HEK293 (cell line): Measurements from ENCODE around the gene CHKA.
A peak's percentile ranks its signal among the peaks of the same experiment; 100 is the strongest.

Experiments used
- EGR2 ChIP-seq: fragments of 450-650 bp; formaldehyde crosslinking; IDR thresholded peaks from 2 replicates; pipeline ENCODE4 v1.5.1; 2016; ENCODE audit warnings: low read depth, missing biosample characterization, missing genetic modification characterization
- GLI2 ChIP-seq: fragments of 450-650 bp; formaldehyde crosslinking; IDR thresholded peaks from 2 replicates; pipeline ENCODE4; 2017; ENCODE audit warnings: missing biosample characterization, missing genetic modification characterization, low read depth, borderline replicate concordance
- KLF10 ChIP-seq: fragments of 450-650 bp; IDR thresholded peaks from 2 replicates; pipeline ENCODE4 v1.5.1; 2018; ENCODE audit warnings: missing biosample characterization, mild to moderate bottlenecking, missing genetic modification characterization
- KLF8 ChIP-seq: fragments of 450-650 bp; formaldehyde crosslinking; IDR thresholded peaks from 2 replicates; pipeline ENCODE4 v1.5.1; 2016; ENCODE audit warnings: missing biosample characterization, missing genetic modification characterization
- PRDM6 ChIP-seq: fragments of 450-650 bp; formaldehyde crosslinking; IDR thresholded peaks from 2 replicates; pipeline ENCODE4 v1.5.1; 2017; ENCODE audit warnings: missing biosample characterization, missing genetic modification characterization
- SALL2 ChIP-seq: fragments of 450-650 bp; formaldehyde crosslinking; IDR thresholded peaks from 2 replicates; pipeline ENCODE4 v1.5.0; 2017; ENCODE audit warnings: missing biosample characterization, mild to moderate bottlenecking, missing genetic modification characterization, borderline replicate concordance
- SP2 ChIP-seq: fragments of 450-650 bp; formaldehyde crosslinking; IDR thresholded peaks from 2 replicates; pipeline ENCODE4 v1.5.1; 2016; ENCODE audit warnings: missing biosample characterization, missing genetic modification characterization
- SP3 ChIP-seq: fragments of 450-650 bp; formaldehyde crosslinking; IDR thresholded peaks from 2 replicates; pipeline ENCODE4 v1.5.1; 2016; ENCODE audit warnings: missing biosample characterization, missing genetic modification characterization
- WT1 ChIP-seq: fragments of 450-650 bp; formaldehyde crosslinking; IDR thresholded peaks from 2 replicates; pipeline ENCODE4 v1.5.1; 2016; ENCODE audit warnings: missing biosample characterization, missing genetic modification characterization
- ZBTB17 ChIP-seq: fragments of 450-650 bp; formaldehyde crosslinking; IDR thresholded peaks from 2 replicates; pipeline ENCODE4 v1.5.1; 2016; ENCODE audit warnings: missing biosample characterization, missing genetic modification characterization
- ZNF132 ChIP-seq: fragments of 450-650 bp; formaldehyde crosslinking; IDR thresholded peaks from 2 replicates; pipeline ENCODE4 v1.5.1; 2017; ENCODE audit warnings: missing biosample characterization, missing genetic modification characterization, borderline replicate concordance
- ZNF133 ChIP-seq: fragments of 450-650 bp; formaldehyde crosslinking; IDR thresholded peaks from 2 replicates; pipeline ENCODE4 v1.5.1; 2016; ENCODE audit warnings: missing biosample characterization, missing genetic modification characterization
- ZNF138 ChIP-seq: fragments of 450-650 bp; formaldehyde crosslinking; IDR thresholded peaks from 2 replicates; pipeline ENCODE4 v1.5.1; 2016; ENCODE audit warnings: missing biosample characterization, missing genetic modification characterization, borderline replicate concordance
- ZNF175 ChIP-seq: fragments of 450-650 bp; formaldehyde crosslinking; IDR thresholded peaks from 2 replicates; pipeline ENCODE4 v1.5.1; 2016; ENCODE audit warnings: missing biosample characterization, missing genetic modification characterization
- ZNF184 ChIP-seq: fragments of 450-650 bp; IDR thresholded peaks from 2 replicates; pipeline ENCODE4 v1.5.1; 2018; ENCODE audit warnings: missing biosample characterization, mild to moderate bottlenecking, missing genetic modification characterization
- ZNF202 ChIP-seq: fragments of 450-650 bp; formaldehyde crosslinking; IDR thresholded peaks from 2 replicates; pipeline ENCODE4 v1.5.1; 2016; ENCODE audit warnings: missing biosample characterization, missing genetic modification characterization, borderline replicate concordance
- ZNF529 ChIP-seq: fragments of 450-650 bp; formaldehyde crosslinking; IDR thresholded peaks from 2 replicates; pipeline ENCODE4 v1.5.1; 2017; ENCODE audit warnings: missing genetic modification characterization, missing biosample characterization; ENCODE audit not compliant: insufficient replicate concordance
- ZNF580 ChIP-seq: fragments of 450-650 bp; formaldehyde crosslinking; IDR thresholded peaks from 2 replicates; pipeline ENCODE4 v1.5.1; 2016; ENCODE audit warnings: missing biosample characterization, missing genetic modification characterization
- ZNF623 ChIP-seq: fragments of 450-650 bp; formaldehyde crosslinking; IDR thresholded peaks from 2 replicates; pipeline ENCODE4 v1.5.1; 2016; ENCODE audit warnings: missing biosample characterization, missing genetic modification characterization
- ZNF664 ChIP-seq: fragments of 450-650 bp; formaldehyde crosslinking; IDR thresholded peaks from 2 replicates; pipeline ENCODE4 v1.5.1; 2016; ENCODE audit warnings: missing biosample characterization, missing genetic modification characterization
- ZNF830 ChIP-seq: fragments of 450-650 bp; IDR thresholded peaks from 2 replicates; pipeline ENCODE4 v1.5.0; 2018; ENCODE audit warnings: missing biosample characterization, missing genetic modification characterization, low read depth, mild to moderate bottlenecking, moderate library complexity
- ZNF843 ChIP-seq: fragments of 450-650 bp; formaldehyde crosslinking; IDR thresholded peaks from 2 replicates; pipeline ENCODE4 v1.5.1; 2016; ENCODE audit warnings: missing biosample characterization, missing genetic modification characterization
- TF ChIP-seq, protein P1 (sequence below): fragments of 450-650 bp; formaldehyde crosslinking; IDR thresholded peaks from 2 replicates; pipeline ENCODE4 v1.5.1; 2016; ENCODE audit warnings: missing biosample characterization, missing genetic modification characterization
- TF ChIP-seq, protein P2 (sequence below): fragments of 450-650 bp; formaldehyde crosslinking; IDR thresholded peaks from 2 replicates; pipeline ENCODE4 v1.5.1; 2016; ENCODE audit warnings: missing biosample characterization, missing genetic modification characterization
- TF ChIP-seq, protein P3 (sequence below): fragments of 450-650 bp; formaldehyde crosslinking; IDR thresholded peaks from 2 replicates; pipeline ENCODE4 v1.5.1; 2017; ENCODE audit warnings: missing biosample characterization, missing genetic modification characterization
- TF ChIP-seq, protein P4 (sequence below): fragments of 450-650 bp; formaldehyde crosslinking; IDR thresholded peaks from 2 replicates; pipeline ENCODE4 v1.5.1; 2016; ENCODE audit warnings: missing biosample characterization, missing genetic modification characterization
- TF ChIP-seq, protein P5 (sequence below): fragments of 450-650 bp; formaldehyde crosslinking; IDR thresholded peaks from 2 replicates; pipeline ENCODE4 v1.5.1; 2016; ENCODE audit warnings: missing biosample characterization, missing genetic modification characterization

CHKA gene

DNA sequence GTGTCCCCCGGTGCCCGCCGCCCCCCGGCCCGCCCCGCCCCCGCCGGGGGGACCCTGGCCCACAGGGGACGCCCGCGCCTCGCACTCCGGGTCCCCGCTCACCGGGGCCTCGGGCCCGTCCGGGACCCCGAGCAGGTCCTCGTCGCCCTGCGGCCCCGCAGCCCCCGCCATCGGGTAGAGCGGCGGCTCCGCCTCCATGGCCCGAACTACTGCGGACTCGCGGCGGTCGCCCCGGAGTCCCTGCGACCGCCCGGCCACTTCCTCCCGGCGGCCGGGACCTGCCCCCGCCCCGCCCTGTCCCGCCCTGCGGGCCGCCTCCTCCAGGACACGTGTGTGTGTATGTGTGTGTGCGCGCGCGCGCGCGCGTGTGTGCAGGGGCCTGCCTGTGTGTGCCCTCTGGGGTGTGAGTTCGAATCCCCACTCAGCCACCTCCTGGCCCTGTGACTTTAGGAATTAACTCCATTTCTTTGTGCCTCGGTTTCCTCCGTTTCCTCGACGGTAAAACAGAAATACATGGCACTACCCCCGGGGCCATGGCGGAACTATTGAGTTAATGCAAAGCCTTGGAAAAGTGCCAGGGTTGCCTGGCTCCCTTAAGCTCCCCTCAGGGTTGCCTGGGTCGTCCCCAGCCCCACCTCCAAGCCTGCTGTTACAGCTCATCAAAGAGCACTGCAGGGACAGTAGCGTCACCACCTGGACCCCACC is 117.2 kb downstream of the CHKA start, which contains the start of gene UNC93B1 (continued):
- TF ChIP-seq, protein P1, sequence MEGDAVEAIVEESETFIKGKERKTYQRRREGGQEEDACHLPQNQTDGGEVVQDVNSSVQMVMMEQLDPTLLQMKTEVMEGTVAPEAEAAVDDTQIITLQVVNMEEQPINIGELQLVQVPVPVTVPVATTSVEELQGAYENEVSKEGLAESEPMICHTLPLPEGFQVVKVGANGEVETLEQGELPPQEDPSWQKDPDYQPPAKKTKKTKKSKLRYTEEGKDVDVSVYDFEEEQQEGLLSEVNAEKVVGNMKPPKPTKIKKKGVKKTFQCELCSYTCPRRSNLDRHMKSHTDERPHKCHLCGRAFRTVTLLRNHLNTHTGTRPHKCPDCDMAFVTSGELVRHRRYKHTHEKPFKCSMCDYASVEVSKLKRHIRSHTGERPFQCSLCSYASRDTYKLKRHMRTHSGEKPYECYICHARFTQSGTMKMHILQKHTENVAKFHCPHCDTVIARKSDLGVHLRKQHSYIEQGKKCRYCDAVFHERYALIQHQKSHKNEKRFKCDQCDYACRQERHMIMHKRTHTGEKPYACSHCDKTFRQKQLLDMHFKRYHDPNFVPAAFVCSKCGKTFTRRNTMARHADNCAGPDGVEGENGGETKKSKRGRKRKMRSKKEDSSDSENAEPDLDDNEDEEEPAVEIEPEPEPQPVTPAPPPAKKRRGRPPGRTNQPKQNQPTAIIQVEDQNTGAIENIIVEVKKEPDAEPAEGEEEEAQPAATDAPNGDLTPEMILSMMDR (tag by site-specific recombination) = no peak
- no peak for TF ChIP-seq ZNF175 (tag by site-specific recombination)
- TF ChIP-seq ZBTB17 (tag by site-specific recombination) = no peak
- TF ChIP-seq SALL2 (tag by site-specific recombination) = no peak
- TF ChIP-seq ZNF843 = 0 out of 2 replicates have a peak, but pooled peaks have one; percentile 13
- no peak for TF ChIP-seq PRDM6 (tag by site-specific recombination)
- no peak for TF ChIP-seq ZNF202 (tag by site-specific recombination)
- no peak for TF ChIP-seq ZNF132
- TF ChIP-seq SP2 (tag by site-specific recombination) = peak; percentile 66
- peak; percentile 58; the same call in 1 of the 2 replicates for TF ChIP-seq ZNF580 (tag by site-specific recombination)
- TF ChIP-seq WT1 (tag by site-specific recombination) = 0 out of 2 replicates have a peak, but pooled peaks have one; percentile 15
- TF ChIP-seq, protein P2, sequence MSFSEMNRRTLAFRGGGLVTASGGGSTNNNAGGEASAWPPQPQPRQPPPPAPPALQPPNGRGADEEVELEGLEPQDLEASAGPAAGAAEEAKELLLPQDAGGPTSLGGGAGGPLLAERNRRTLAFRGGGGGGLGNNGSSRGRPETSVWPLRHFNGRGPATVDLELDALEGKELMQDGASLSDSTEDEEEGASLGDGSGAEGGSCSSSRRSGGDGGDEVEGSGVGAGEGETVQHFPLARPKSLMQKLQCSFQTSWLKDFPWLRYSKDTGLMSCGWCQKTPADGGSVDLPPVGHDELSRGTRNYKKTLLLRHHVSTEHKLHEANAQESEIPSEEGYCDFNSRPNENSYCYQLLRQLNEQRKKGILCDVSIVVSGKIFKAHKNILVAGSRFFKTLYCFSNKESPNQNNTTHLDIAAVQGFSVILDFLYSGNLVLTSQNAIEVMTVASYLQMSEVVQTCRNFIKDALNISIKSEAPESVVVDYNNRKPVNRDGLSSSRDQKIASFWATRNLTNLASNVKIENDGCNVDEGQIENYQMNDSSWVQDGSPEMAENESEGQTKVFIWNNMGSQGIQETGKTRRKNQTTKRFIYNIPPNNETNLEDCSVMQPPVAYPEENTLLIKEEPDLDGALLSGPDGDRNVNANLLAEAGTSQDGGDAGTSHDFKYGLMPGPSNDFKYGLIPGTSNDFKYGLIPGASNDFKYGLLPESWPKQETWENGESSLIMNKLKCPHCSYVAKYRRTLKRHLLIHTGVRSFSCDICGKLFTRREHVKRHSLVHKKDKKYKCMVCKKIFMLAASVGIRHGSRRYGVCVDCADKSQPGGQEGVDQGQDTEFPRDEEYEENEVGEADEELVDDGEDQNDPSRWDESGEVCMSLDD = no peak
- TF ChIP-seq ZNF623 = no peak
- no peak for TF ChIP-seq GLI2 (tag by site-specific recombination)
- no peak for TF ChIP-seq ZNF529 (tag by site-specific recombination)
- TF ChIP-seq ZNF184 (tag by site-specific recombination) = 0 out of 2 replicates have a peak, but pooled peaks have one; percentile 36
- peak; percentile 95 for TF ChIP-seq KLF10
- no peak for TF ChIP-seq ZNF133 (tag by site-specific recombination)
- 0 out of 2 replicates have a peak, but pooled peaks have one; percentile 40 for TF ChIP-seq KLF8 (tag by site-specific recombination)
- TF ChIP-seq, protein P3, sequence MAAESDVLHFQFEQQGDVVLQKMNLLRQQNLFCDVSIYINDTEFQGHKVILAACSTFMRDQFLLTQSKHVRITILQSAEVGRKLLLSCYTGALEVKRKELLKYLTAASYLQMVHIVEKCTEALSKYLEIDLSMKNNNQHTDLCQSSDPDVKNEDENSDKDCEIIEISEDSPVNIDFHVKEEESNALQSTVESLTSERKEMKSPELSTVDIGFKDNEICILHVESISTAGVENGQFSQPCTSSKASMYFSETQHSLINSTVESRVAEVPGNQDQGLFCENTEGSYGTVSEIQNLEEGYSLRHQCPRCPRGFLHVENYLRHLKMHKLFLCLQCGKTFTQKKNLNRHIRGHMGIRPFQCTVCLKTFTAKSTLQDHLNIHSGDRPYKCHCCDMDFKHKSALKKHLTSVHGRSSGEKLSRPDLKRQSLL (tag by site-specific recombination) = no peak
- no peak for TF ChIP-seq ZNF138 (tag by site-specific recombination)
- TF ChIP-seq, protein P4, sequence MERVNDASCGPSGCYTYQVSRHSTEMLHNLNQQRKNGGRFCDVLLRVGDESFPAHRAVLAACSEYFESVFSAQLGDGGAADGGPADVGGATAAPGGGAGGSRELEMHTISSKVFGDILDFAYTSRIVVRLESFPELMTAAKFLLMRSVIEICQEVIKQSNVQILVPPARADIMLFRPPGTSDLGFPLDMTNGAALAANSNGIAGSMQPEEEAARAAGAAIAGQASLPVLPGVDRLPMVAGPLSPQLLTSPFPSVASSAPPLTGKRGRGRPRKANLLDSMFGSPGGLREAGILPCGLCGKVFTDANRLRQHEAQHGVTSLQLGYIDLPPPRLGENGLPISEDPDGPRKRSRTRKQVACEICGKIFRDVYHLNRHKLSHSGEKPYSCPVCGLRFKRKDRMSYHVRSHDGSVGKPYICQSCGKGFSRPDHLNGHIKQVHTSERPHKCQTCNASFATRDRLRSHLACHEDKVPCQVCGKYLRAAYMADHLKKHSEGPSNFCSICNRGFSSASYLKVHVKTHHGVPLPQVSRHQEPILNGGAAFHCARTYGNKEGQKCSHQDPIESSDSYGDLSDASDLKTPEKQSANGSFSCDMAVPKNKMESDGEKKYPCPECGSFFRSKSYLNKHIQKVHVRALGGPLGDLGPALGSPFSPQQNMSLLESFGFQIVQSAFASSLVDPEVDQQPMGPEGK (tag by site-specific recombination) = 0 out of 2 replicates have a peak, but pooled peaks have one; percentile 26
- TF ChIP-seq EGR2 = peak; percentile 26; the same call in 1 of the 2 replicates
- TF ChIP-seq SP3 (tag by site-specific recombination) = peak; percentile 88
- no peak for TF ChIP-seq ZNF830 (tag by site-specific recombination)
- TF ChIP-seq ZNF664 = no peak
- TF ChIP-seq, protein P5, sequence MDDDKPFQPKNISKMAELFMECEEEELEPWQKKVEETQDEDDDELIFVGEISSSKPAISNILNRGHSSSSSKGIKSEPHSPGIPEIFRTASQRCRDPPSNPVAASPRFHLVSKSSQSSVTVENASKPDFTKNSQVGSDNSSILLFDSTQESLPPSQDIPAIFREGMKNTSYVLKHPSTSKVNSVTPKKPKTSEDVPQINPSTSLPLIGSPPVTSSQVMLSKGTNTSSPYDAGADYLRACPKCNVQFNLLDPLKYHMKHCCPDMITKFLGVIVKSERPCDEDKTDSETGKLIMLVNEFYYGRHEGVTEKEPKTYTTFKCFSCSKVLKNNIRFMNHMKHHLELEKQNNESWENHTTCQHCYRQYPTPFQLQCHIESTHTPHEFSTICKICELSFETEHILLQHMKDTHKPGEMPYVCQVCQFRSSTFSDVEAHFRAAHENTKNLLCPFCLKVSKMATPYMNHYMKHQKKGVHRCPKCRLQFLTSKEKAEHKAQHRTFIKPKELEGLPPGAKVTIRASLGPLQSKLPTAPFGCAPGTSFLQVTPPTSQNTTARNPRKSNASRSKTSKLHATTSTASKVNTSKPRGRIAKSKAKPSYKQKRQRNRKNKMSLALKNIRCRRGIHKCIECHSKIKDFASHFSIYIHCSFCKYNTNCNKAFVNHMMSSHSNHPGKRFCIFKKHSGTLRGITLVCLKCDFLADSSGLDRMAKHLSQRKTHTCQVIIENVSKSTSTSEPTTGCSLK = no peak
